Measurements from ENCODE around the gene TBC1D25.
"Not testable (repeated sequence)": the region's sequence is repeated elsewhere in the genome, so short reads cannot be mapped to it uniquely, and the experiment has no call there.

TBC1D25 gene

DNA sequence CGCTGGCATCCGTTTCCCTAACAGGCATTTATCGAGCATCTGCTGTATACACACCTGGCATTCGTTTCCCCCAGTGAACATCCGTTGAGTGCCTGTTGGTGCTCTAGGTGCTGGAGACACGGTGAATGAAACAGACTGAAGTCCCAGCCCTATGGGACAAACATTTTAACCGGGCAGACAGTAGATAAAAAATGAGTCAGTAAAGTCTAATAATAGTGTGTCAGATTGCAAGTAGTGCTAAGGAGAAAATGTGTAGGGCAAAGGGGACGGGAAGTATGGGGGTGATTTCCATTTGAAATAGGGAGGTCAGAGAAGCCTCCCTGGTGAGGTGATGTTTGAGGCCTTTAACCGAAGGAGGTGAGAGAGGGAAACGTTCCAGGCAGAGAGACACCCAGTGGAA is 23.2 kb upstream of the TBC1D25 start:
- DNase-seq = no peak

DNA sequence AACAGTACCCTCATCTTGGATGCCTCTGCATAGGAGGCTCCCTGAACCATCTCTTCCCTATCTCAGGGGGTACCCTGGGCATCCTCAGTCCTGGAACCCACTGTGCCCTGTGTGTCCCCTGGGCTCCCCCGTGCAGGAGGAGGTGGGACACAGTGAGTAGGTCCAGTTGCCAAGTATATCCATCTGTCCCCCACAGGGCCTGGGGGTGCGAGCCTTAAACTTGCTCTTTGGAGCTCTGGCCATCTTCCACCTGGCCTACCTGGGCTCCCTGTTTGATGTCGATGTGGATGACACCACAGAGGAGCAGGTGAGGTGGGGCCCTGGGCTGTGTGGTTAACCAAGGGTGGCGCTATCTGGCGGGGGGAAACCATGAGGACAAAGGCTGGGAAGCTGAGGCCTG is 22.5 kb upstream of the TBC1D25 start:
- DNase-seq = no peak

DNA sequence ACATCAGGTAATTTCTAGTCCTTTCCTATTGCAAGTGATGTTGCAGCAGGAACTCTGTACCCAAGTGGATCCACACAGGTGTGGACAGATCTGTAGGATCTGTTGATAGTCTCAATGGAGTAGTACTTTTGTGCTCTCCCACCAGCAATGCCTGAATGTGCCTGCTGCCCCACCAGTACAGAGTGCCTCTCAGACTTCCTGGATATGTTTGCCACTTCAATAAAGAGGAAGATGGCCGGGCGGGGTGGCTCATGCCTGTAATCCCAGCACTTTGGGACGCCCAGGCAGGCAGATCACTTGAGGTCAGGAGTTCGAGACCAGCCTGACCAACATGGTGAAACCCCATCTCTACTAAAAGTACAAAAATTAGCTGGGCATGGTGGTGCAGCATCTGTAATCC is 20.0 kb upstream of the TBC1D25 start:
- DNase-seq = not testable (repeated sequence)

DNA sequence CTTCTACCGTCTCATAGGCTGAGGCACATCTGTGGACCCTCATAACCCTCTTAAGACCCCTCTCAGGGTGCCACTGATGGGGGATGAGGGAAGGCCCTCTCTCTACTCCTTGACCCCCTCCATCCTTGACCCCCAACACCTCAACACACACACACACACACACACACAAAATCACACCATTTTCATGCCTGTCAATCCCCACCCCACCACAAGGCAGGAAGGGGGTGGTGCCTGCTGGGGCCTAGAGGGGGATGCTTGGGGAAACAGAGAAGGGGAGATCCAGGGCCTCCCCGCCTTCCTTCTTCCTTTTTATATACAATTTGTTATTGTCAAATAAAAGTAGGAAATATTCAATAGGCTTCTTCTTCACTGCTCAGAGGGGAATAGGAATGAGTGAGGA is 19.1 kb upstream of the TBC1D25 start:
- no peak for DNase-seq

DNA sequence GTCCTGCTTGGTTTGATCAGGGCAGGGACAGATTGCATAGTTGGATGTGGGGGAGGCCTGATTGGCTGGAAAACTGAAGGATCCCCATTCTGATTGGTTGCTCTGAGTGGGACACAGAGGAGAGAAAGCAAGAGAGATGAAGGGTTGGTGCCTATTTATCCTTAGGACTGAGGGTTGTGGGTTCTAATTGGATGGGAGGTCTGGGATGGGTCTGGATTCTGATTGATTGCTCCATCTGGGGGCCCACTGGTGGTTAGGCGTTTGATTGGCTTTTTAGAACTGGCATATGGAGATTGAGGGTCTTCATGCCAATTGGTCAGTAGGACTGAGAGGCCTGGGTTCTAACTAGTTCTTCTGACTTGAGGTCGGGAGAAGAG is 18.6 kb upstream of the TBC1D25 start:
- no peak for DNase-seq

DNA sequence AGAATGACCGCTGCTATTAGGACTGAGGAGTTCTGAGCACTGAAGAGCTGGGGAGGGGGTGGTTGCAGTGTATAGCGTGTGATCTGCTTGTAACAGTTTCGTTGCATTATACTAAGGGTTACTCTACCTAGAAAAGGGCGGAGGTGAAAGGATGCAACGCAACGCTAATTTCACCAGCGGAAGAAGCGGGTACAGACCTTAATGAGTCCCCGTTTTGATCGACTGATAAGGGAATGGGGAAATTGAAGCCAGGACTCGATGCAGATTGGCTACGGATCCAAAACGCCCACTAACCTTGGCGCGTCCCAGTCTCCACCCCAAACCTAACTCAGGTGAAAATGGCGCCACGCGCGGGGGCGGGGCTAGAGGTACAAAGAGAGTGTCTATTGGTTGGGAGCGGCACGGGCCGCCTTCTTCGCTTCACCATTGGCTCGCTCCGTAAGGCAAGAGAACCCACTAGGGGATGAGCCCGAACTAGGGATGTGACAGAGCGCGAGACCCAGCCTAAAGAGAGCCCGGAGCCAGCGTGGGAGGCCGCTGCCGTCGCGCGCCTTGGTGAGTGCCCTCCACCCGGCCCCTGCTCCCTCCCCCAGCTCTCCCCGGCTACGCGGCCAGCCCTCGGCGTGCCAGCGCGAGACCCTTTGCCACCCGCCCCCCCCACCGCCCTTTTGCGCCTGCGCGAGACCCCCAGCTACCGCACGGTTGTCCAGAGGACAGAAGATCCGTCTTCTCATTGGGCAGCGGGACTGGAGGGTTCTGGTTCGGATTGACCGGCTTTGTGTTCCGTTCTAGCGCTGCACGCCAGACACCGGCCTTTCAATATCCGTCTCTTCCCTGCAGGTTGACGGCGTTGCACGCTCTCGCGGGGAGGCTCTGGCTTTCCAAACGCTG is 17.9 kb upstream of the TBC1D25 start, which contains the start of gene EBP:
TSS of gene EBP (plus strand) at position 456 of the 891 bp plus-strand sequence. CDS start 1,964 bp downstream, outside the sequence.
- peak; percentile 95 for DNase-seq

DNA sequence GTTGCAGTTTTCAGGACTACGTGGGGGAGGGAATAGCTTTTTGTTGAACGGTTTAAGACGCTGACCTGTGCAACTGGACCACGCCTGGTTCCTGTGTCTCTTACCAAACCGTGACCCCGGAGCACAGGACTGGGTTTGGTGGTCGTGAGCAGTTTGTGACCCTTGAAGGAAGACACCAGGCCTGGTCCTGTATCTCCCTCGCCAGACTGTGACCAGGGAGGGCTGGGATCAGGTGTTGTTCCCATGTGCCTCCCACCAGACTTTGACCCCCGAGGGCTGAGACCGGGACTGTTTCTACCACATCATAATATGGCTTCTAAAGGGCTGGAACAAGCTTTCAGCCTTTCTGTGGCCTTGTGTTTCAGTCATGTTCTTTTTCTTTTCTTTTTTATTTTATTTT is 17.2 kb upstream of the TBC1D25 start:
- DNase-seq = no peak

DNA sequence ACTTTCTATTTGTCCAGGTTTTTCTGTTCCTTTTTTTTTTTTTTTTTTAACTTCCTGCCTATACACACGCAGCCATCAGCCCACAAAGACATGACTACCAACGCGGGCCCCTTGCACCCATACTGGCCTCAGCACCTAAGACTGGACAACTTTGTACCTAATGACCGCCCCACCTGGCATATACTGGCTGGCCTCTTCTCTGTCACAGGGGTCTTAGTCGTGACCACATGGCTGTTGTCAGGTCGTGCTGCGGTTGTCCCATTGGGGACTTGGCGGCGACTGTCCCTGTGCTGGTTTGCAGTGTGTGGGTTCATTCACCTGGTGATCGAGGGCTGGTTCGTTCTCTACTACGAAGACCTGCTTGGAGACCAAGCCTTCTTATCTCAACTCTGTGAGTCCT is 15.8 kb upstream of the TBC1D25 start:
- no peak for DNase-seq

DNA sequence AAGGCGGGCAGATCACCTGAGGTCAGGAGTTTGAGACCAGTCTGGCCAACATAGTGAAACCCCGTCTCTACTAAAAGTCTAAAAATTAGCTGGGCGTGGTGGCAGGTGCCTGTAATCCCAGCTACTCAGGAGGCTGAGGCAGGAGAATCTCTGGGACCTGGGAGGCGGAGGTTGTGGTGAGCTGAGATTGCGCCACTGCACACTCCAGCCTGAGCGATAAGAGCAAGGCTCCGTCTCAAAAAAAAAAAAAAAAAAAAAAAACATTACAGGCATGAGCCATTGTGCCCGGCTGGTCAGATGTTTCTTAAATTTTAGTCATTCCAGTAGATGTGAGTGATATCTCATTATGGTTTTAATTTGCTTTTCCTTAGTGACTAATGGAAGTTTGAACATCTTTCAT is 13.7 kb upstream of the TBC1D25 start:
- not testable (repeated sequence) for DNase-seq

DNA sequence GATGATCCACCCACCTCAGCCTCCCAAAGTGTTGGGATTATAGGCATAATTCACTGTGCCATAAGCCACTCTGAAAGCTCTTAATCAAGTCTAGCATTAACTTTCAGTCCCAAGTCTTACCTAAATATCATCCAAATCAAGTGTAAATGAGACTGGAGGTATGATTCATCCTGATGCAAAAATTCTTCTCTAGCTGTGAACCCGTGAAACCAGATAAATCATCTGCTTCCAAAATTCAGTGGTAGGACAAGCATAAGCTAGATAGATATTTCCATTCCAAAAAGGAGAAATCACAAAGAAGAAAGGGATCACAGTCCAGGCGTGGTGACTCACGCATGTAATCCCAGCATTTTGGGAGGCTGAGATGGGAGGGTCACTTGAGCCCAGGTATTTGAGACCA is 8.8 kb upstream of the TBC1D25 start:
- no peak for DNase-seq

DNA sequence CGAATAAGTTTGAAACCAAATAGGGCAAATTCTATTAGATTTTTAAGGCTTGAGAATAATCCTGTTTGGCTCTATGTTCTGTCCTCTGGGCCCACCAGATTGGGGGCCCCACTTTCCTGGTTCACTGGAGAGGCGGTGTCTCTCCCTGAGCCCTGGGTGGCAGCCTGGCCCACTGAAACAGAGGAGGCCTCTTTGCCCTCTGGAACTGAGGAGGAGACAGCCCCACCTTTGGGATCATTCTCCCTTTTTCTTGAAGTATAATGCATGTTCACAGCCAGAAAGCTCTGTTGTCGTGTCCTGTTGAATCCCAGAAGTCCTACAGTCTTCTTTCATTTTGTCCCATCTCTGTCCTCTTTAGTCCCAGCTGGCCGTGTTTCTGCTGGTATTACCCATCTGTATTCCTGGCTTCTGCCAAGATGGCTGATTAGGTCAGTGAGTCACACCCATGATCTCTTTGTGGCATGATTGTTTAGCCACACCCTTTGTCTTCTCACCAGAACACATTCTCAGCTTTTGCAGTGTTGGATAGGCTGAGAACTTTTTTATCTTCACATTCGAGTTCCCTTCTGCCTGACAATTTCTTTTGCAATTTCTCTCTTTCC is 8.1 kb upstream of the TBC1D25 start:
- DNase-seq = no peak

DNA sequence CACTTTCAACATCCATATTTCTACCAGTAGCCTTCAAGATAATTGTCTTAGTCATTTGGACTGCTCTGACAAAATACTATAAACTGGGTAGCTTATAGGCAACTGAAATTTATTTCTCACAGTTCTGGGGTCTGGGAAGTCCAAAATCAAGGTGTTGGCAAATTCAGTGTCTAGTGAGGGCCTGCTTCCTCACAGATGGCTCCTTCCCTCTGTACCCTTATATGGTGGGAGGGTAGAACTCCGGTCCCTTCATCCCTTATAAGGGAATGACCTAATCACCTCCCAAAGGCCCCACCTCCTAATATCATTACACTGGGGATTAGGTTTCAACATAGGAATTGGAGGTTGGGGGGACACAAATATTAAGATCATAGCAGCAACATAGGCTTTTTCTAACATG is 7.4 kb upstream of the TBC1D25 start:
- no peak for DNase-seq

DNA sequence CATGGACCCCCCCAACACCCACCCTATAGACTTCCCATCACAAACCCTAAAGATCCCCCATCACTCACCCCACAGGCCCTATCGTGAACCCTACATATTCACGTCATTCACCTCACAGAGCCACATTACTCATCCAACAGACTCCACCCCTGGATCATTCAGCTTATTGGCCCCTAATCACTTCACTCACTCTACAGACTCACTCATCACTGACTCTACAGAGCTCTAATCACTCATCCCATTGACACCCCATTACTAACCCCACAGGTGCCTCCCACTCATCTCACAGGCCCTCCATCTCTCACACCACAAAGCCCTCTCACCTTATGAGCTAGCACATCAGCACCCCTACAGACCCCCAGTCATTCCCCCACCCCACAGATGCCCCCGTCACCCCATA is 6.3 kb upstream of the TBC1D25 start:
- DNase-seq = no peak

DNA sequence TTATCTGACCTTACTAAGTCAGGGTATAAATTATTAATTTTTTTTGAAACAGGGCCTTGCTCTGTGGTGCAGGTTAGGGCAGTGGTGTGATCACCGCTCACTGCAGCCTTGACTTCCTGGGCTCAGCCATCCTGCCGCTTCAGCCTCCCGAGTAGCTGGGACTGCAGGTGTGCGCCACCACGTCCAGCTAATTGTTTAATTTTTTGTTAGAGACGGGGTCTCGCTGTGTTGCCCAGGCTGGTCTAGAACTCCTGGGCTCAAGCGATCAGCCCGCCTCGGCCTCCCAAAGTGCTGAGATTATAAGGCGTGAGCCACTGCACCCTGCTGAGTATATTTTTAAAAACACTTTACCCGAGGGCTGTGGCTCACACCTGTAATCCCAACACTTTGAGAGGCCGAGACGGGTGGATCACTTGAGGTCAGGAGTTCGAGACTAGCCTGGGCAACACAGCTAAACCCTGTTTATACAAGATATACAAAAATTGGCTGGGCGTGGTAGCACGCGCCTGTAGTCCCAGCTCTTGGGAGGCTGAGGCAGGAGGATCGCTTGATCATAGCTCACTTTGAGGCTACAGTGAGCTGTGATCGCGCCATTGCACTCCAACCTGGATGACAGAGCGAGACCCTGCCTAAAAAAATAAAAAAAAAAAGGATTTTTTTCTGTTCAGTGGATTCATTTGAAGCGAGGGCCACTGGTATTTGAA is 721 bp upstream of the TBC1D25 start:
- DNase-seq = no peak

DNA sequence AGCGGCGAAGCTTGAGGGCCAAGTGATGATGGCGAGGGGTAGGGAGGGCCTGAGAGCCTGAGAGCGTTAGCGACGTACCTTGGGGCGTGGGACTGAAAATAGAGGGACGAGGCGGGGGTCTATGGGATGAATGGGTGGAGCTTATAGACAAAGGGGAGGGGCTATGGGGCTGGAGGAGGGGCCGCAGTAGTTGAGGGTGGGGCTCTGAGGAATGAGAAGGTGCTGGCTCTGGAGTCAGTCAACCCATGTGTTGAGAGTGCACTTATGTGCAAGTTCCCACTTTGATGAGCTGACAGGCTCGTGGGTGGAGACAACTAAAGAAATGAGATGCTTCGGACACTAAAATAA is 488 bp downstream of the TBC1D25 start:
- no peak for DNase-seq

DNA sequence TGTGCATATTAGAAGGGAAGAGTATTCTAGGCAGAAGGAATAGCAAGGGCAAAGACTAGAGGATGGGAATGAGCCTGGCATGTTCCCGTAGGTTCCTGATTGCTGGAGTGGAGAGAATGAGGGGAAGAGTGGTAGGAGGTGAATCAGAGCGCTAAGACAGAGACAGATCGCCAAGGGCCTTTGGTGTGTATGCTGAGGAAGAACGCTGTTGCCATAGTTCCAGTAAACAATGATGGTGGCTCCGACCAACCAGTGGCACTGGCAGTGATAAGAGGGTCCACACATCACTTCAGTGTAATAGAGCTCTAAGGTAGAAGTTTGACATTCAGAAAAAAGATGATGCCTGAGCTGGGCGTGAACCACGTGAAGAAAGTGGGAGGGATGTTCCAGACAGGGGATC is 966 bp downstream of the TBC1D25 start:
- DNase-seq = no peak

DNA sequence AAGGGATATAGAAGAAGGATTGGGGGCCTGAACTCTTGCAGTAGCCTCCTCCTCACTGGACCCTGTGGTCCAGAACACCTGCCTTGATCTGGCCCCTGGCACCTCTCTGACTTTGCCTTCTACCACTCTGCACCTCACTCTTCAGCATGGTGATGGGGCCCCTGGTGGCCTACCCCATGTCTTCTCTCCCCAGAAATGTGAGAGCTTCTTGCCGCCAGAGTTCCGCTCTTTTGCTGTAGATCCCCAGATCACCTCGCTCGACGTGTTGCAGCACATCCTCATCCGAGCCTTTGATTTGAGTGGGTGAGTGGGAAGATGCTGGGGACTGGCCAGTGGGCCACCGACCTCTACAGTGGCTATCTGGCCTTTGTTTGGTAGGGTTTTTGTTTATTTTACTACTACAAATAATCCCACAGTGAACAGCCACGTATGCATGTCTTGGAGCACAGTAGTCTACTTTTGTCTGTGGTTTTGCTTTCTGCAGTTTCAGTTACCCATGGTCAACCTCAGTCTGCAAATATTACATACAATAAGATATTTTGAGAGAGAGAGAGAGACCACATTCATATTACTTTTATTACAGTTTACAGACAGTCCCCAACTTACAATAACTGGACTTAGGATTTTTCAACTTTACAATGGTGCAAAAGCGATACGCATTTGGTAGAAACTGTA is 1.8 kb downstream of the TBC1D25 start:
- no peak for DNase-seq

DNA sequence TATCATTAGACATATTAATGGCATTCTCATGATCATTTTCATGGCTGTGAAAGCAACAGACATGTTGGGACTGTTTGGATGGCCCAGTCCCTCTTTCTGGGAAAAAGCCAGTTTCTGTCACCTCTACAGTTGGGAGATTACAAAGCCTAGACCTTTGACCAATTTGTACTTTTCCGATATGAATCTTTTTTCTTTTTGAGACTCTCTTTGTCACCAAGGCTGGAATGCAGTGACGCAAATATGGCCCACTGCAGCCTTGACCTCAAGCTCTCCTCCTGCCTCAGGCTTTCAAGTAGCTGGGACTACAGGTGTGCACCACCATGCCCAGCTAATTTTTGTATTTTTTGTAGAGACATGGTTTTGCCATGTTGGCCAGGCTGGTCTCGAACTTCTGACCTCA is 9.4 kb downstream of the TBC1D25 start:
- no peak for DNase-seq

DNA sequence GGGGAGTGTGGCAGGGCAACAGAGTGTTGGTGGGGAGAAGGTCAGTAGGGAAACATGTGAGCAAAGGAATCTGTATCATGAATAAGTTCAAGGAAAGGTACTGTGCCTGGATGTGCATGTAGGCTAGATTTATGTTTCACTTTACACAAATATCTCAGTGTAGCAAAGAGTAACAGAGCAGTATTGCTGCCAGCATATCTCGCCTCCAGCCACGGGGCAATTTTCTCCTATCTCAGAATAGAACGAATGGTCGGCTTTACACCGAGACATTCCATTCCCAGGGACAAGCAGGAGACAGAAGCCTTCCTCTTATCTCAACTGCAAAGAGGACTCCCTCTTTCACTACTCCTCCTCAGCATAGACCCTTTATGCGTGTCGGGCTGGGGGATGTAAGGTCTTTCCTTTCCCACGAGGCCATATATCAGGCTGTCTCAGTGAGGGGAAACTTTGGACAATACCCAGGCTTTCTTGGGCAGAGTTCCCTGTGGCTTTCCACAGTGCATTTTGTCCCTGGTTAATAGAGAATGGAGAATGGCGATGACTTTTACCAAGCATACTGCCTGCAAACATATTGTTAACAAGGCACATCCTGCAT is 16.3 kb downstream of the TBC1D25 start:
- DNase-seq = not testable (repeated sequence)

DNA sequence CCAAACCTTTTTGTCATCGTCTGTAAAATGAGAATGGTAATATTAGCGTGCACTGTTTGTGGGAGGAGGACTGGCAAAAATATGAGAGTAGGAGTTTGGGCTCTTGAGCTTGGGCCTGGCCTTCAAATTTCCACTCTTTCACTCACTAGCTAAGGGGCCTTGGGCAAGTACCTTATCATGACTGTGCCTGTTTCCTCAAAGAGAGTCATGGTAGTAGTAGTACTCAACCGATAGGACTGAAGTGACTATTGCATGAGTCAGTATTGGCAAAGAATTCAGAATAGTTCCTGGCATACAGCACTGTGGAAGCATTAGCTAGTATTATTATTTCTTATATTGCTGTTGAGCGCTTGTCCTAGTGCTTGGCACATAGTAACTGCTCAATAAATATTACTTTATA is 18.8 kb downstream of the TBC1D25 start:
- DNase-seq = no peak

DNA sequence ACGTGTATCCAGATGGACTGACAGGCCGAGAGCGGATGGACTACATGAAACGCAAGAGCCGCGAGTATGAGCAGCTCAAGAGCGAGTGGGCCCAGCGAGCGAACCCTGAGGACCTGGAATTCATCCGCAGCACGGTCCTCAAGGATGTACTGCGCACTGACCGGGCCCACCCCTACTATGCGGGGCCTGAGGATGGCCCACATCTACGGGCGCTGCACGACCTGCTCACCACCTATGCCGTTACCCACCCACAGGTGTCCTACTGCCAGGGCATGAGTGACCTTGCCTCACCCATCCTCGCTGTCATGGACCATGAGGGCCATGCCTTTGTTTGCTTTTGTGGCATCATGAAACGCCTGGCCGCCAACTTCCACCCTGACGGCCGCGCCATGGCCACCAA is 20.1 kb downstream of the TBC1D25 start:
- no peak for DNase-seq

DNA sequence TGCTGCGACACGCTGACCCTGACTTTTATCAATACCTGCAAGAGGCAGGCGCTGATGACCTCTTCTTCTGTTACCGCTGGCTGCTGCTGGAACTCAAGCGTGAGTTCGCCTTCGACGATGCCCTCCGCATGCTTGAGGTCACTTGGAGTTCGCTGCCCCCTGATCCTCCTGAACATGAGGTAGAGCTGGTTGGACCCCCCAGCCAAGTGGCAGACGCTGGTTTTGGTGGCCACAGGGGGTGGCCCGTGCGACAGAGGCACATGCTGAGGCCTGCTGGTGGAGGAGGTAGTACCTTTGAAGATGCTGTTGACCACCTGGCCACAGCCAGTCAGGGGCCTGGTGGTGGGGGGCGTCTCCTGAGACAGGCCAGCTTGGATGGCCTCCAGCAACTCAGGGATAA is 20.5 kb downstream of the TBC1D25 start:
- no peak for DNase-seq

DNA sequence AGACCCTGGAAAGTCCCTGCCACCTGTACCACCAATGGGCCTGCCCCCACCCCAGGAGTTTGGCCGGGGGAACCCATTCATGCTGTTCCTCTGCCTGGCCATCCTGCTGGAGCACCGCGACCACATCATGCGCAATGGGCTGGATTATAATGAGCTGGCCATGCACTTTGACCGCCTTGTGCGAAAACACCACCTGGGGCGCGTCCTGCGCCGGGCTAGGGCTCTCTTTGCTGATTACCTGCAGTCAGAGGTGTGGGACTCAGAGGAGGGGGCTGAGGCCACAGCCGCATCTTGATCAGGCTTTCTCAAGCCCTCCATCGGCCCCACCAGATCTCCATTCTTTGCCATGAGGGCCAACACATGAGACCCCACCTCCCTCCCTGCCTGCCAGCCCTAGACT is 21.2 kb downstream of the TBC1D25 start:
- DNase-seq = no peak

Data from NCI-H510A treated with DMSO at 0.1 percent for 48 hours (cell line).